HepG2 (cell line): ENCODE results near the gene PPP1R13B. TPM values are rescaled to one million over a fixed set of nuclear protein-coding genes. Genes with fewer than 3 reads are reported as not detected.

ENCODE experiments used
- ATAC-seq: fragments of 200-7000 bp; cut with Tn5 transposase; 3 replicates; pipeline ENCODE4 v1.9.1; 2020; ENCODE audit warnings: mild to moderate bottlenecking, moderate library complexity
- BruUV-seq: library from RNA; stranded (reverse); fragments of 400-500 nt; replicated peaks from 2 replicates; lab custom pipeline; 2021; lab: Mats Ljungman, UMichigan
- CTCF ChIA-PET: fragments of 300-600 bp; formaldehyde crosslinking; extraction: SDS; loops from one replicate; lab custom pipeline; 2021; ENCODE audit warnings: low total read pairs, inconsistent platforms, low intra/inter-chr PET ratio; lab: Yijun Ruan, JAX
- POLR2A ChIA-PET: fragments of 350-600 bp; sonication (Branson Sonifier 250); formaldehyde crosslinking; loops from one replicate; lab custom pipeline; 2020; ENCODE audit warnings: antibody characterized with exemption, inconsistent platforms; lab: Yijun Ruan, JAX
- DNase-seq: peaks from one replicate; pipeline ENCODE4 v3.0.0-alpha.2; 2015; ENCODE audit warnings: low spot score
- FAIRE-seq: peaks from 3 replicates; lab custom pipeline; 2011; peaks lifted over from hg19 to GRCh38; lab: Jason Lieb, UNC
- H2AFZ ChIP-seq: one replicate; pipeline ENCODE4 v1.6.1; 2011; ENCODE audit warnings: low read length, inconsistent platforms
- H3K27ac ChIP-seq: fragments of 300-600 bp; 3 replicates; pipeline ENCODE4 v1.8.0; 2011; ENCODE audit warnings: mixed run types, mild to moderate bottlenecking, mixed read lengths, low read length, inconsistent platforms; ENCODE audit not compliant: insufficient read depth; ENCODE audit errors: extremely low read length
- H3K27me3 ChIP-seq, 2 experiments: fragments of 200-600 bp in 1 of 2; 2 replicates in 1 of 2; 3 replicates in 1 of 2; pipeline versions ENCODE4 v1.6.0 to v1.8.0; 2011; ENCODE audit warnings: low read length in 2 of 2, mild to moderate bottlenecking in 2 of 2, moderate library complexity in 2 of 2, inconsistent platforms in 1 of 2; ENCODE audit not compliant: insufficient read depth in 2 of 2, control insufficient read depth in 1 of 2
- H3K36me3 ChIP-seq, 2 experiments: fragments of 200-600 bp in 1 of 2; replicated peaks in 1 of 2; 2 replicates in 1 of 2; 3 replicates in 1 of 2; pipeline versions ENCODE4 v1.5.1 to v1.8.0; 2011; ENCODE audit warnings: low read length in 2 of 2, inconsistent platforms in 1 of 2; ENCODE audit not compliant: insufficient read depth in 2 of 2, control insufficient read depth in 1 of 2
- H3K4me1 ChIP-seq: 2 replicates; pipeline ENCODE4 v1.5.1; 2012; ENCODE audit warnings: low read length, inconsistent platforms; ENCODE audit not compliant: insufficient read depth
- H3K4me2 ChIP-seq: 2 replicates; pipeline ENCODE4 v1.6.0; 2011; ENCODE audit warnings: low read depth, low read length, inconsistent platforms
- H3K4me3 ChIP-seq, 3 experiments: fragments of 200-600 bp in 1 of 3; sonication (generic), shearing (Covaris generic) in 1 of 3; replicated peaks in 1 of 3; 2 replicates each; pipeline ENCODE4 v1.5.1; 2011 to 2016; ENCODE audit warnings: low read length in 3 of 3, inconsistent platforms in 2 of 3, low read depth in 2 of 3, mild to moderate bottlenecking in 2 of 3, control low read depth in 1 of 3, mixed read lengths in 1 of 3; ENCODE audit not compliant: insufficient read depth in 1 of 3
- H3K79me2 ChIP-seq: one replicate; pipeline ENCODE4 v1.6.1; 2011; ENCODE audit warnings: low read length, inconsistent platforms; ENCODE audit not compliant: insufficient read depth
- H3K9ac ChIP-seq: 2 replicates; pipeline ENCODE4 v1.6.0; 2011; ENCODE audit warnings: mild to moderate bottlenecking, low read depth, low read length, inconsistent platforms; ENCODE audit not compliant: insufficient read depth
- H3K9me3 ChIP-seq: 2 replicates; pipeline ENCODE4 v1.5.1; 2012; ENCODE audit warnings: mild to moderate bottlenecking, low read length
- H4K20me1 ChIP-seq: 2 replicates; pipeline ENCODE4 v1.6.0; 2011; ENCODE audit warnings: inconsistent platforms, mild to moderate bottlenecking, low read length, moderate library complexity; ENCODE audit not compliant: insufficient read depth
- GATAD2A ChIP-seq: IDR thresholded peaks from 2 replicates; pipeline ENCODE4 v1.6.1; 2016
- PLRG1 ChIP-seq: fragments of 450-650 bp; conservative IDR thresholded peaks from 2 replicates; pipeline ENCODE4 v1.6.1; 2016
- SETDB1 ChIP-seq: sonication (generic); formaldehyde crosslinking; IDR thresholded peaks from 2 replicates; pipeline ENCODE4 v1.5.1; 2020; ENCODE audit warnings: missing genetic modification reagents, mild to moderate bottlenecking, borderline replicate concordance
- SMARCC2 ChIP-seq: fragments of 450-650 bp; IDR thresholded peaks from 2 replicates; pipeline ENCODE4 v1.6.1; 2017; ENCODE audit warnings: antibody characterized with exemption, mild to moderate bottlenecking
- ZBTB38 ChIP-seq: sonication (generic); formaldehyde crosslinking; IDR thresholded peaks from 2 replicates; pipeline ENCODE4 v1.5.1; 2020; ENCODE audit warnings: mild to moderate bottlenecking, missing genetic modification reagents
- ZNF263 ChIP-seq: sonication (generic); formaldehyde crosslinking; IDR thresholded peaks from 2 replicates; pipeline ENCODE4 v1.4.0; 2020; ENCODE audit warnings: missing genetic modification reagents
- ZNF275 ChIP-seq: sonication (generic); formaldehyde crosslinking; IDR thresholded peaks from 2 replicates; pipeline ENCODE4 v1.8.0; 2022; ENCODE audit warnings: missing genetic modification reagents, mild to moderate bottlenecking, inconsistent platforms, borderline replicate concordance
- WGBS: methylation state at CpG from one replicate; pipeline ENCODE4 v1.1.6; 2017; ENCODE audit warnings: low lambda C conversion rate; 5-methylcytosine and 5-hydroxymethylcytosine counted together
- in situ Hi-C: cut with HindIII; loops from 2 replicates; pipeline ENCODE4 v1.10.0; 2017; ENCODE audit warnings: low pct_unique_long_range_greater_than_20kb; ENCODE audit not compliant: extremely low pct_ligation_motif_present
- intact Hi-C: fragments of 100-400 bp; cut with micrococcal nuclease; formaldehyde crosslinking; loops from one replicate; pipeline ENCODE4 v1.10.0; 2022; ENCODE audit not compliant: unreplicated experiment
- polyA plus RNA-seq, 8 experiments: library from polyadenylated mRNA; depleted of rRNA in 3 of 8; stranded (reverse) in 7 of 8; unstranded in 1 of 8; fragments of >200 nt; fragmentation: Illumina TruSeq in 4 of 8; extraction: Trizol in 4 of 8; gene quantifications; 2 replicates each; pipeline versions ENCODE4 v1.2.1 to v1.2.3, GENCODE V29; 2011 to 2016; ENCODE audit warnings: low read depth in 4 of 8, missing spikeins in 1 of 8, mixed read lengths in 1 of 8; ENCODE audit not compliant: insufficient read depth in 1 of 8
- total RNA-seq, 5 experiments: library from RNA; depleted of rRNA; stranded (reverse); fragments of >200 nt; fragmentation: Illumina TruSeq; extraction: Trizol; gene quantifications; 2 replicates each; pipeline ENCODE4 v1.2.3, GENCODE V29; 2016; ENCODE audit warnings: low read depth in 1 of 5

The PPP1R13B gene
- total and polyA plus RNA-seq, 2 of the 13 experiments (the other 11 are each of a cell fraction or from before 2014, with no cell fraction given), result 4.6 to 9.4 TPM

- TF ChIP-seq SETDB1 (CRISPR knock-in tag) (no peak), ZBTB38 (peak; percentile 90), ZNF263 (CRISPR knock-in tag) (peak; percentile 75), PLRG1 (no peak), SMARCC2 (no peak)
- TF ChIP-seq, all 625 proteins: peak for 2
- DNase-seq, result no peak
- WGBS, result 80% methylated on average over 11 of the region's 11 CpGs
- Histone ChIP-seq H4K20me1 (no peaks in the 10 kb centered on the region), H2AFZ (no peak overlapping the region), H3K4me2 (peak overlapping the region; percentile 94), H3K9me3 (no peaks in the 10 kb centered on the region), H3K4me3 (peak overlapping the region; percentile 54 to 78 (median 61); a peak in 5 of 6 replicates), H3K9ac (peak overlapping the region; percentile 86; the same call in 1 of the 2 replicates), H3K27me3 (no peaks in the 10 kb centered on the region; a peak in 1 of 5 replicates), H3K4me1 (peaks cover 56% of the 10 kb centered on the region), H3K79me2 (peaks cover 15% of the 10 kb centered on the region), H3K36me3 (peaks cover 0 to 5% of the 10 kb centered on the region in 2 experiments; a peak in 1 of 5 replicates), H3K27ac (peak overlapping the region; percentile 11)
- in situ Hi-C loops (no loop called here), intact Hi-C loops (no loop called here)
- no TSS peak for BruUV-seq
- ATAC-seq, result no peak
- ChIA-PET CTCF (no interaction called here), POLR2A (interaction anchor here (0.7 to 5.5 kb wide), 6 partner anchors 10 to 23 kb away, joined by 3 to 195 read pairs (median 60); no protein-coding TSS in a partner anchor)
- no peak for FAIRE-seq
Observed at GRCh38 chr14:103878180-103878579, 30.8 kb upstream of the PPP1R13B start.

- Histone ChIP-seq H3K79me2 (peaks cover 15% of the 10 kb centered on the region), H3K4me1 (peaks cover 51% of the 10 kb centered on the region), H2AFZ (no peak overlapping the region), H3K27ac (no peak overlapping the region), H3K9me3 (no peaks in the 10 kb centered on the region), H3K36me3 (peaks cover 0 to 5% of the 10 kb centered on the region in 2 experiments; a peak in 1 of 5 replicates), H3K27me3 (no peaks in the 10 kb centered on the region; a peak in 1 of 5 replicates), H4K20me1 (no peaks in the 10 kb centered on the region), H3K4me3 (no peak overlapping the region), H3K4me2 (no peak overlapping the region), H3K9ac (no peak overlapping the region)
- POLR2A ChIA-PET, result no interaction called here
- in situ Hi-C loops, result no loop called here
- TF ChIP-seq GATAD2A (CRISPR knock-in tag) (no peak), ZNF275 (CRISPR knock-in tag) (no peak)
- ATAC-seq, result no peak
- DNase-seq, result no peak
- CTCF ChIA-PET, result no interaction called here
- intact Hi-C loops, result no loop called here
- FAIRE-seq, result no peak
- BruUV-seq, result no TSS peak
- 97% methylated on average over 5 of the region's 5 CpGs for WGBS
Observed at GRCh38 chr14:103875010-103875409, 27.6 kb upstream of the PPP1R13B start.
